BJ (cell line): ENCODE results near the gene ARHGAP24. TPM values are rescaled to one million over a fixed set of nuclear protein-coding genes. Genes with fewer than 3 reads are reported as not detected.
A peak's percentile ranks its signal among the peaks of the same experiment; 100 is the strongest.

Source experiments
- CTCF ChIA-PET: fragments of 350-600 bp; formaldehyde crosslinking; extraction: SDS; loops from one replicate; lab custom pipeline; 2021; ENCODE audit warnings: antibody characterized with exemption, inconsistent platforms; lab: Yijun Ruan, JAX
- POLR2A ChIA-PET: fragments of 300-600 bp; sonication (Branson Sonifier 250); formaldehyde crosslinking; extraction: SDS; loops from one replicate; lab custom pipeline; 2021; ENCODE audit warnings: antibody characterized with exemption; lab: Charles Lee
- DNase-seq: peaks from one replicate; pipeline ENCODE4 v3.0.0-alpha.2; 2011; ENCODE audit warnings: low read depth
- H3K27me3 ChIP-seq: 2 replicates; pipeline ENCODE4 v1.6.0; 2011; ENCODE audit warnings: low read length; ENCODE audit not compliant: control insufficient read depth, insufficient read depth
- H3K36me3 ChIP-seq: 2 replicates; pipeline ENCODE4 v1.5.1; 2011; ENCODE audit warnings: low read length; ENCODE audit not compliant: control insufficient read depth, insufficient read depth
- H3K4me3 ChIP-seq: 2 replicates; pipeline ENCODE4 v1.5.1; 2011; ENCODE audit warnings: low read depth, mild to moderate bottlenecking, control low read depth, low read length
- polyA plus RNA-seq: library from polyadenylated mRNA; depleted of rRNA; stranded (reverse); fragments of >200 nt; gene quantifications from 2 replicates; pipeline ENCODE4 v1.2.3, GENCODE V29; 2011
- TF ChIP-seq, protein P1 (sequence below): IDR thresholded peaks from 2 replicates; pipeline ENCODE4 v1.5.1; 2011; ENCODE audit warnings: low read depth, mild to moderate bottlenecking, control low read depth, inconsistent platforms, low read length, moderate library complexity; ENCODE audit not compliant: insufficient read depth

ARHGAP24 gene
- polyA plus RNA-seq, 1 experiment, result 17.7 TPM

DNA sequence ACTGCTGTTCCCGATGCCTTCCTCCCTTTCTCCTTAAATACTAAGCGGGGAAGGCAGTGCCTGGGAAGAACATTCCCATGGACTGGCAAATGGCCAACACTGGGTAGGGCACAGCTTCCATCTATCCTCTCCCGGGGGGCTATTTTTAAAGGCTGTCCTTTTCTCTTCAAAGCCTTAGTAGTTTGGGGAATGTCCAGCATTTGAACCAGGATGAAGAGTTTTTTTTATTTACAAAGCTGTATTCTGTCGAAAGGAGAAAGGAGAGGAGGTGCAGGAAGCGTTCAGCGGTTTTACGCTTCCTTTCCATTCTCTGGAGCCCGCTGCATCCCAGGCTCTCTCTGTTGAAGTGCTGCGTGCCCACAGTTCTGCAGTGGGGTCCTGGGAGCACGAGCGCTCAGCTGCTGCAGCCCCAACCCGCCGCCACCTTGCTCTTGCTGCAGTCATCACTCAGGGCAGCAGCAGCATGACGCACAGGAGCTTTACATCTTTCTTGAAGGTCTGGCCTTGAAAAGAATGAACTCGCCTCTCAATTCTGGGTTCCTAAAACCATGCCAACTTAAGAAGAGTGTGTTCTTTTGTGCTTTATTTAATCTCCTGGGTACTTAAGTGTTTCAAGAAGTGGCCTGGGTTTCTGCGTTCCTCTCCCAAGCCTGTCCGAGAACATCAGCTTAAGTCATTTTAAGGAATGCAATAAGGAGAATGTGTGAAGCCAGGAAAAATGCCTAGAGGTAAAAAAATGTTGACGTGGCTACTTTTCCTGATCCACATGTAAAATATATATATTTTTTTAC lies 457.7 kb downstream of the ARHGAP24 start:
- TF ChIP-seq, protein P1, sequence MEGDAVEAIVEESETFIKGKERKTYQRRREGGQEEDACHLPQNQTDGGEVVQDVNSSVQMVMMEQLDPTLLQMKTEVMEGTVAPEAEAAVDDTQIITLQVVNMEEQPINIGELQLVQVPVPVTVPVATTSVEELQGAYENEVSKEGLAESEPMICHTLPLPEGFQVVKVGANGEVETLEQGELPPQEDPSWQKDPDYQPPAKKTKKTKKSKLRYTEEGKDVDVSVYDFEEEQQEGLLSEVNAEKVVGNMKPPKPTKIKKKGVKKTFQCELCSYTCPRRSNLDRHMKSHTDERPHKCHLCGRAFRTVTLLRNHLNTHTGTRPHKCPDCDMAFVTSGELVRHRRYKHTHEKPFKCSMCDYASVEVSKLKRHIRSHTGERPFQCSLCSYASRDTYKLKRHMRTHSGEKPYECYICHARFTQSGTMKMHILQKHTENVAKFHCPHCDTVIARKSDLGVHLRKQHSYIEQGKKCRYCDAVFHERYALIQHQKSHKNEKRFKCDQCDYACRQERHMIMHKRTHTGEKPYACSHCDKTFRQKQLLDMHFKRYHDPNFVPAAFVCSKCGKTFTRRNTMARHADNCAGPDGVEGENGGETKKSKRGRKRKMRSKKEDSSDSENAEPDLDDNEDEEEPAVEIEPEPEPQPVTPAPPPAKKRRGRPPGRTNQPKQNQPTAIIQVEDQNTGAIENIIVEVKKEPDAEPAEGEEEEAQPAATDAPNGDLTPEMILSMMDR, result no peak
- ChIA-PET POLR2A (no interaction called here), CTCF (interaction anchor here (0.7 to 2.5 kb wide), 3 partner anchors 37 to 187 kb away, joined by 3 to 8 read pairs (median 4); no protein-coding TSS in a partner anchor)
- Histone ChIP-seq H3K36me3 (no peaks in the 10 kb centered on the region), H3K4me3 (peak overlapping the region; percentile 10; the same call in 1 of the 2 replicates), H3K27me3 (no peaks in the 10 kb centered on the region)
- DNase-seq, result no peak

DNA sequence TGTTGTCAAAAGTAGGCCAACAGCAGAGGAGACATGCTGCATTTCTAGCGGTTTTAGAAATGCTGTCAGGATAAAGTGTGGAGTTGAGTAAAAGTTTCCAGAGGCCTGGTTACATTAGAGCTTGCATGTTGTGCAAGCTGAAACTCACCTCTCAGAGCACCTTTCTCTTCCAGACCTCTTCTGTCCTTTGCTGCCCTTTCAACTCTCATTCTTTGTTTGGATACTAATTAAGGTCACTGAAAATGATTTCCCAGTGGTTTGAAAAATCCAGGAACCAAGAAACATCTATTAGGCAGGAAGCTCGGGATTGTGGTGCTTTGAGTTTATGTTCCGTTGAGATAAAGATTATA lies 458.3 kb downstream of the ARHGAP24 start:
- DNase-seq, result no peak
- TF ChIP-seq, protein P1, result no peak
- CTCF ChIA-PET, result interaction anchor here (1.5 to 2.5 kb wide), 2 partner anchors 36 to 136 kb away, joined by 4 to 8 read pairs; no protein-coding TSS in a partner anchor
- Histone ChIP-seq H3K4me3 (no peak overlapping the region), H3K27me3 (no peaks in the 10 kb centered on the region), H3K36me3 (no peaks in the 10 kb centered on the region)
- POLR2A ChIA-PET, result no interaction called here

DNA sequence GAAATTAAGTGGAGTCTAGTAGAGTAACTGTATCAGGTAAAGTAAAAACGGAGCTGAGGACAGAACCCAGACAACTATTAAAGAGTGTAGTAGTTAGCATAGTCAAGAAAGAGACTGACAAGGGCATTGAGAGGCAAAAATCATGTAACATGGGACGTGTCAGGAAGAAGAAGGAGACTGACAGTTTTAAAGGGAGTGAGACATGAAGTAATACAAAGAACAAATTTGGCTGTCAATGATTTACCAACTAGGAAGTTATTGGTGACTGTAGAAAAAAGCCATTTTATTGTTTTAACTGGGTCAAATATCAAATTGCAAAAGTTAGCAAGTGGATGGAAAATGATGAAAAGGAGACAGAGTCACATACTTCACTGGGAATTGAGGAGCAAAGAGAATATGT lies 462.6 kb downstream of the ARHGAP24 start:
- CTCF ChIA-PET, result interaction anchor here (1.1 to 3.3 kb wide), 3 partner anchors 14 to 141 kb away, joined by 3 to 9 read pairs (median 3); no protein-coding TSS in a partner anchor

DNA sequence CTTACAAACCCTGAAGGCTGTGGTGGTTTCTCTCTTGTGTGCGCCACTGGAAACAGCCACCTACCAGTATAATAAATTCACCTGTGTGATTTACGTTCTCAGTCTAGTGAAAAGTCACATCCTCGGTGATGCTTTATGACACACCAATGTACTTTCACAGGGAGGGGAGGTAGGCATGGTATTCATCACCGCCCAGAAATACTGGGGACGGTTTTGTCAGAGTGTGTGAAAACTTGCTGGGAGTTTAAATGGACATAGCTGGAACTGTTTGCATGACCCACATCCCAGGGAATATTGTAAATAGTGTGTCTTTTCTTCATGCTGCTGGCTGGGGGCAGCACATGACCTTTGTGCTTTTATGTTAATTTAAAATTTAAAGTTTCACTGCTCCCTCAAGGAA lies 463.1 kb downstream of the ARHGAP24 start:
- no peaks in the 10 kb centered on the region for H3K27me3 ChIP-seq
- TF ChIP-seq, protein P1, result no peak
- POLR2A ChIA-PET, result no interaction called here
- DNase-seq, result no peak
- no peaks in the 10 kb centered on the region for H3K36me3 ChIP-seq
- no peak overlapping the region for H3K4me3 ChIP-seq
- CTCF ChIA-PET, result interaction anchor here (3.3 kb wide), 1 partner anchor 141 kb away, joined by 9 read pairs; no protein-coding TSS in a partner anchor

More for the DNA sequence above, 462.6 kb downstream of the ARHGAP24 start:
- DNase-seq, result no peak
- TF ChIP-seq, protein P1, result no peak
- H3K36me3 ChIP-seq, result no peaks in the 10 kb centered on the region
- H3K27me3 ChIP-seq, result no peaks in the 10 kb centered on the region
- H3K4me3 ChIP-seq, result no peak overlapping the region
- POLR2A ChIA-PET, result no interaction called here

DNA sequence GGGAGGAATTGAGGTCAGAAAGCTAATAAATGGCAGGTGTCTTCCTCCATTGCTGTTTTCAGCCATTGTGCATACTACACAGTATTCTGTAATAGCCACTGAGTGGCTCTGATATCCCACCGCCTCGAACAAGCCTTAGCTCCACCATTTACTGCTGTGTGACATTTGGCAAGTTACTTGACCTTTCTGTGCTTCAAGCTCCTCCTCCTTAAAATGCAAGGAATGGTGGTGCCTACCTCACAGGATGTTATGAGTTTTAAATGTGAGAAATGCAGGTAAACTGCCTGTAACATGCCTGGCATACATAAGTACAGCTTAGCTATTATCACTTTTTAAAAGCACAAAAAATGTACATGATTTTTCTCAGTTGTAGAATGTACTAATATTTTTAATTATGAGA lies 464.0 kb downstream of the ARHGAP24 start:
- ChIA-PET CTCF (interaction anchor here (3.3 kb wide), 1 partner anchor 142 kb away, joined by 9 read pairs; no protein-coding TSS in a partner anchor), POLR2A (no interaction called here)
- H3K36me3 ChIP-seq, result no peaks in the 10 kb centered on the region
- TF ChIP-seq, protein P1, result no peak
- no peak for DNase-seq
- no peak overlapping the region for H3K4me3 ChIP-seq
- H3K27me3 ChIP-seq, result no peaks in the 10 kb centered on the region
